BE2C (cell line): Measurements from ENCODE around the gene POU2F1.

Experiments used
- DNase-seq: peaks from one replicate; pipeline ENCODE4 v3.0.0-alpha.2; 2020
- H3K27me3 ChIP-seq: fragments of 250-450 bp; sonication (Bioruptor Pico); 2 replicates; pipeline ENCODE4 v1.5.1; 2020; ENCODE audit warnings: mild to moderate bottlenecking
- H3K36me3 ChIP-seq: fragments of 250-450 bp; sonication (Bioruptor Pico); 2 replicates; pipeline ENCODE4 v1.5.1; 2020; ENCODE audit warnings: mild to moderate bottlenecking
- H3K4me1 ChIP-seq: fragments of 250-450 bp; sonication (Bioruptor Pico); 2 replicates; pipeline ENCODE4 v1.5.1; 2020
- H3K4me3 ChIP-seq: 2 replicates; pipeline ENCODE4 v1.5.1; 2011; ENCODE audit warnings: low read depth, low read length
- H3K9me3 ChIP-seq: fragments of 250-450 bp; sonication (Bioruptor Pico); 2 replicates; pipeline ENCODE4 v1.5.1; 2020
- TF ChIP-seq, protein P1 (sequence below): IDR thresholded peaks from 2 replicates; pipeline ENCODE4 v1.5.1; 2012; ENCODE audit warnings: mild to moderate bottlenecking, low read depth, low read length

The POU2F1 gene

DNA sequence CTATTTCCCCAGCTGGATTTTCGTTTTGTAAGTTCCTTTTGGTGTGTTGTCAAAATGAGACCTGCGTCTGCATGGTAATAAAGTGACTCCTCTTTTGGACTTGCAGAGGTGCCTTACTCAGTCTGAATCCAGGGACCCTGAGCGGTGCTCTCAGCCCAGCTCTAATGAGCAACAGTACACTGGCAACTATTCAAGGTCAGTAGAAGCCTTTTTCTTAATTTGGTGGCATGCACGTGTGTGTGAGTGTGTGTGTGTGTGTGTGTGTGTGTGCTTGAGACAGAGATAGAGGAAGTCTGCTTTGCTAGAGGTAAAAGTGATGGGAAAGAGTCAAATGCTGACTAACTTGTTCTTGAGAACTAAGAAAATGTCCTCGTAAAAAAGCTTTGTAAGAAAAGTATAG lies 192.2 kb downstream of the POU2F1 start:
- Histone ChIP-seq H3K9me3 (no peaks in the 10 kb centered on the region), H3K36me3 (peaks cover 10% of the 10 kb centered on the region), H3K4me3 (no peak overlapping the region), H3K4me1 (no peaks in the 10 kb centered on the region), H3K27me3 (no peaks in the 10 kb centered on the region)
- TF ChIP-seq, protein P1, sequence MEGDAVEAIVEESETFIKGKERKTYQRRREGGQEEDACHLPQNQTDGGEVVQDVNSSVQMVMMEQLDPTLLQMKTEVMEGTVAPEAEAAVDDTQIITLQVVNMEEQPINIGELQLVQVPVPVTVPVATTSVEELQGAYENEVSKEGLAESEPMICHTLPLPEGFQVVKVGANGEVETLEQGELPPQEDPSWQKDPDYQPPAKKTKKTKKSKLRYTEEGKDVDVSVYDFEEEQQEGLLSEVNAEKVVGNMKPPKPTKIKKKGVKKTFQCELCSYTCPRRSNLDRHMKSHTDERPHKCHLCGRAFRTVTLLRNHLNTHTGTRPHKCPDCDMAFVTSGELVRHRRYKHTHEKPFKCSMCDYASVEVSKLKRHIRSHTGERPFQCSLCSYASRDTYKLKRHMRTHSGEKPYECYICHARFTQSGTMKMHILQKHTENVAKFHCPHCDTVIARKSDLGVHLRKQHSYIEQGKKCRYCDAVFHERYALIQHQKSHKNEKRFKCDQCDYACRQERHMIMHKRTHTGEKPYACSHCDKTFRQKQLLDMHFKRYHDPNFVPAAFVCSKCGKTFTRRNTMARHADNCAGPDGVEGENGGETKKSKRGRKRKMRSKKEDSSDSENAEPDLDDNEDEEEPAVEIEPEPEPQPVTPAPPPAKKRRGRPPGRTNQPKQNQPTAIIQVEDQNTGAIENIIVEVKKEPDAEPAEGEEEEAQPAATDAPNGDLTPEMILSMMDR, result no peak
- DNase-seq, result no peak

DNA sequence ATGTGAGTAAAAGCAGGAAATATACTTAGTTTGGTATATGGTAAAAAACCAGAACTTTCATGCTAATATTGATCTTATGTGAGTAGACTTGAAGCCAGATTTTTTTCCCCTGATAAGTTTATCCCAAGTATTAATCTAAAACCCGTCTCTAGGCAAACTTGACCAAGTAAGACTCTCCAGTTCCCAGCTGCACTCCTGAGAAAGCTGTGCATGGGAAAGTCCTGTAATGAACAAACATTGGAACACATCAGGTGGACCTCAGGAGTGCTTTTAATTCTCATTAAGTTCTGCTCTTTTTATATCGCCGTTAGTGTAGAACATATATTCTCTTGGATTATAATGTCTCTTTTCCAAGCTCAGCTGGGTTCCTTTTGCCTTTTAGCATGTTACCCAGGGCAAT lies 192.6 kb downstream of the POU2F1 start:
- Histone ChIP-seq H3K4me3 (no peak overlapping the region), H3K4me1 (no peaks in the 10 kb centered on the region), H3K27me3 (no peaks in the 10 kb centered on the region), H3K9me3 (no peaks in the 10 kb centered on the region), H3K36me3 (peaks cover 10% of the 10 kb centered on the region)
- DNase-seq, result no peak
- TF ChIP-seq, protein P1, result no peak

DNA sequence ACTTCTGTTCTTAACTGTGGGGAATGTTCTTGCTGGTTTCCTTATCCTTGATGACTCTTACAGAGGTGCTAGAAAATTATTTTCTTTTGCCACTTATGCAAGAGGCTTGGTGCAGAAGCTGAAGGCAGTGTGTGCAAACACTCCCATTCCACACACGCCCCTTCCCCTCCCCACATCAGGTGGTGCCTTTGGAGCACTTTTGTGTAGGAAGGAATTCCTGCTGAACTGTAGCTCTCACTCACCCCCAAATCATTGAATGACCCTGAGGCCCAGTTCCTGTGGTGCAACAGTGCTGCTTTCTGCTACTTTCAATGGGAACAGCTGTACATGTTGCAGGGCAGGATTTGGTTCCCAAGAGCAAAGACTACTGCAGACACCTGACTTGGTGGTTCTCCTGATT lies 195.8 kb downstream of the POU2F1 start:
- Histone ChIP-seq H3K4me1 (no peaks in the 10 kb centered on the region), H3K36me3 (peaks cover 12% of the 10 kb centered on the region), H3K4me3 (no peak overlapping the region), H3K9me3 (no peaks in the 10 kb centered on the region), H3K27me3 (no peaks in the 10 kb centered on the region)
- TF ChIP-seq, protein P1, result no peak
- DNase-seq, result no peak

DNA sequence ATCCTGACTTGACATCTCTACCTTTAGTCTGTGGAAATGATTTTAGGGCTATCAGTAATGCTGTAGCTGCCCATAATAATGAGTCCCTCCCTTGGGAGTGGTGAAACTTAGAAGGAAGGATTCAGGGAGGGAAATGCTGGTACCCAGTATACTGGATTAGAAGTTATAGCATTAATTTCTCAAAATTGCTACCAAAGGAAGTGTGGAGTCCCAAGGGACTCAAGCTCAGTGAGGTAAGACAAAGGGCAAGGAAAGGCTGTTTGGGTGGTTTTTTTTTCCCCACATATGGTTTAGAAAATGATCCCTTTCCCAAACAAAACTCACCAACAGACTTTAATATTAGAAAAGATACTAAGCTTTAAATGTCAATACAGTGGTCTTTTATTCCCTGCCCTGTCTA lies 197.7 kb downstream of the POU2F1 start:
- H3K4me3 ChIP-seq, result no peak overlapping the region
- H3K4me1 ChIP-seq, result no peaks in the 10 kb centered on the region
- no peaks in the 10 kb centered on the region for H3K9me3 ChIP-seq
- H3K36me3 ChIP-seq, result peaks cover 3% of the 10 kb centered on the region
- no peaks in the 10 kb centered on the region for H3K27me3 ChIP-seq
- TF ChIP-seq, protein P1, result no peak
- no peak for DNase-seq

DNA sequence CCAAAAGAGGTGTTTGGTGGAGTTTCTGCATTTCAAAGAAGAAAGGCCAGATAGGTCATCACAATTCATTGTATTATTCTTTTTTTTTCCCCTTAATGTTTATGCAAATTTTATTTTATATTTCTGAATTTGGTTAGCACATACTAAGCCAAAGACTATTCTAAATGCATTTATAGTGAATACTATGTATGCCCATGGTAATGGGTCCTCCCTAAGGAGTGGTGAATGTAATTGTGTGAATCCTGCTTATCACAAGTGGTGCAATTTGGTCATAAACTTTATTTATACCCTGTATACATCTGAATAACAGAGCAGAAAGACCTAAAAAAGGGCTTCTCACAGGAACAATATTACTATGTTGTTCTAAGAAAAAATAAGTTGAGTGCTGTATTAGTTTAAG lies 198.6 kb downstream of the POU2F1 start:
- TF ChIP-seq, protein P1, result no peak
- no peak overlapping the region for H3K4me3 ChIP-seq
- H3K4me1 ChIP-seq, result no peaks in the 10 kb centered on the region
- no peak for DNase-seq
- H3K27me3 ChIP-seq, result no peaks in the 10 kb centered on the region
- H3K9me3 ChIP-seq, result no peaks in the 10 kb centered on the region
- H3K36me3 ChIP-seq, result peaks cover 3% of the 10 kb centered on the region

DNA sequence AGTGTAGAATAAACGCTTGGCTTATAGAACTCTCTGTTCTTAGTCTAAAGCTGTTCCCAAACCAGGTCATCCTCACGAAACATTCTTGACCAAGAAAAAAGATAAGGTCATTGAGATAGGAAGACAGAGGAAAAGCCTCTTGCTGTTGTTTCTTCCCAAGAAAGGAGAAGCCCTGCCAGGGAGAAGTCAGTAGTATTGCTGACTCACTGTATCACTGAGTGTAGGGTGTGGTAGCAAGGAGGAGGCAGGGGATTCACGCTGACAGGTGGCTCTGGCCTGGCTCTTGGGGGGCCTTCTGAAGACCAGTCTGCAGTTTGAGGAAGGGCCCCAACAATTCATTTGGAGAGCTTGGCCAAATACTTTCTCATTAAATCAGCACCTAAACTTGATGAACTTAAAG lies 199.8 kb downstream of the POU2F1 start:
- Histone ChIP-seq H3K36me3 (peaks cover 3% of the 10 kb centered on the region), H3K9me3 (no peaks in the 10 kb centered on the region), H3K4me3 (no peak overlapping the region), H3K27me3 (no peaks in the 10 kb centered on the region), H3K4me1 (no peaks in the 10 kb centered on the region)
- DNase-seq, result no peak
- TF ChIP-seq, protein P1, result no peak
